Chondrocyte (in vitro differentiated cells): ENCODE measurements around the gene PBX1. TPM values are rescaled to one million over a fixed set of nuclear protein-coding genes. Genes with fewer than 3 reads are reported as not detected.

ENCODE experiments used
- DNase-seq: peaks from one replicate; pipeline ENCODE4 v3.0.0; 2021; ENCODE audit warnings: mixed read lengths, low spot score
- H3K27ac Mint-ChIP-seq: one replicate; pipeline ENCODE4 v1.8.0; 2021; ENCODE audit warnings: mild to moderate bottlenecking, moderate library complexity, mixed read lengths; ENCODE audit not compliant: unreplicated experiment
- H3K27me3 Mint-ChIP-seq: 2 replicates; pipeline ENCODE4 v1.8.0; 2021; ENCODE audit warnings: low read depth, mixed read lengths
- H3K36me3 Mint-ChIP-seq: 2 replicates; pipeline ENCODE4 v1.8.0; 2021; ENCODE audit warnings: low read depth, mixed read lengths
- H3K4me1 Mint-ChIP-seq: 2 replicates; pipeline ENCODE4 v1.8.0; 2021; ENCODE audit warnings: low read depth, mild to moderate bottlenecking, mixed read lengths
- H3K4me3 Mint-ChIP-seq: one replicate; pipeline ENCODE4 v1.8.0; 2021; ENCODE audit warnings: mild to moderate bottlenecking, moderate library complexity, mixed read lengths; ENCODE audit not compliant: unreplicated experiment
- H3K9me3 Mint-ChIP-seq: 2 replicates; pipeline ENCODE4 v1.8.0; 2021; ENCODE audit warnings: low read depth, mixed read lengths
- total RNA-seq: library from RNA; stranded (reverse); gene quantifications from 3 replicates; pipeline ENCODE4 v1.2.1, GENCODE V29; 2021
- TF ChIP-seq, protein P1 (sequence below): fragments of 200-600 bp; sonication (generic); IDR thresholded peaks from 2 replicates; pipeline ENCODE4 v1.5.0; 2021; ENCODE audit warnings: antibody characterized with exemption, mild to moderate bottlenecking, moderate library complexity

The PBX1 gene
- total RNA-seq, 1 donor from 2014 or later, result 23.0 TPM

GRCh38 chr1:164796916-164797315, 237.9 kb downstream of the PBX1 start:
- Mint-ChIP-seq H3K4me3 (no peak overlapping the region), H3K36me3 (peaks cover 4% of the 10 kb centered on the region), H3K4me1 (peaks cover 12% of the 10 kb centered on the region), H3K27me3 (no peaks in the 10 kb centered on the region), H3K27ac (no peak overlapping the region), H3K9me3 (no peaks in the 10 kb centered on the region)
- TF ChIP-seq, protein P1, sequence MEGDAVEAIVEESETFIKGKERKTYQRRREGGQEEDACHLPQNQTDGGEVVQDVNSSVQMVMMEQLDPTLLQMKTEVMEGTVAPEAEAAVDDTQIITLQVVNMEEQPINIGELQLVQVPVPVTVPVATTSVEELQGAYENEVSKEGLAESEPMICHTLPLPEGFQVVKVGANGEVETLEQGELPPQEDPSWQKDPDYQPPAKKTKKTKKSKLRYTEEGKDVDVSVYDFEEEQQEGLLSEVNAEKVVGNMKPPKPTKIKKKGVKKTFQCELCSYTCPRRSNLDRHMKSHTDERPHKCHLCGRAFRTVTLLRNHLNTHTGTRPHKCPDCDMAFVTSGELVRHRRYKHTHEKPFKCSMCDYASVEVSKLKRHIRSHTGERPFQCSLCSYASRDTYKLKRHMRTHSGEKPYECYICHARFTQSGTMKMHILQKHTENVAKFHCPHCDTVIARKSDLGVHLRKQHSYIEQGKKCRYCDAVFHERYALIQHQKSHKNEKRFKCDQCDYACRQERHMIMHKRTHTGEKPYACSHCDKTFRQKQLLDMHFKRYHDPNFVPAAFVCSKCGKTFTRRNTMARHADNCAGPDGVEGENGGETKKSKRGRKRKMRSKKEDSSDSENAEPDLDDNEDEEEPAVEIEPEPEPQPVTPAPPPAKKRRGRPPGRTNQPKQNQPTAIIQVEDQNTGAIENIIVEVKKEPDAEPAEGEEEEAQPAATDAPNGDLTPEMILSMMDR, result no peak
- no peak for DNase-seq

DNA sequence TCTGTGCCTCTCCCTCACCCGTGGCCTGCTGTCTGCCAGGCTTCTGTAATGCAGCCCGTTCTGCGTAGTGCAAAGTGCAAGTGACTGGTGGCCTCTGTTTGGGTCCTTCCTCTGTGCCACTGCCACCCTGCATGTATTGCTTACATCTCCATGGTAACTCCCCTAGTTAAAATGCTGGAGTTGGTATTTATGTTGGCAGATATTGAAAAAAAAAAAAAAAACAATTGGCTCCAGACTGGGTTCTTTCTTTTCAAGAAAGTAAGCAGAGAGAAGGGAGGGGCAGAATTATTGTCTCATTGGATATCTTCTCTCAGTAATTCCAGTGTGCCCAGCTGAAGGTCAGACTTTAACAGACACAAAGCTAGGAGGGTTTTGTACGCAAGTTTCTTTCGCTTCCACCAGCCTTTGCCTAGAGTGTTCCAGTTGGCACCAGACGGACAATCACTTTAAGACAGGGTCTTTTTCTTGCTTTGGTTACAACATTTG, 242.3 kb downstream of the PBX1 start:
- Mint-ChIP-seq H3K9me3 (no peaks in the 10 kb centered on the region), H3K27me3 (no peaks in the 10 kb centered on the region), H3K4me1 (peaks cover 28% of the 10 kb centered on the region), H3K27ac (no peak overlapping the region), H3K4me3 (no peak overlapping the region), H3K36me3 (peaks cover 4% of the 10 kb centered on the region)
- TF ChIP-seq, protein P1, result no peak
- no peak for DNase-seq

GRCh38 chr1:164801791-164802502, 243.0 kb downstream of the PBX1 start:
- TF ChIP-seq, protein P1, result no peak
- Mint-ChIP-seq H3K36me3 (peaks cover 4% of the 10 kb centered on the region), H3K27ac (no peak overlapping the region), H3K4me3 (no peak overlapping the region), H3K9me3 (no peaks in the 10 kb centered on the region), H3K4me1 (peaks cover 32% of the 10 kb centered on the region), H3K27me3 (no peaks in the 10 kb centered on the region)
- DNase-seq, result no peak

DNA sequence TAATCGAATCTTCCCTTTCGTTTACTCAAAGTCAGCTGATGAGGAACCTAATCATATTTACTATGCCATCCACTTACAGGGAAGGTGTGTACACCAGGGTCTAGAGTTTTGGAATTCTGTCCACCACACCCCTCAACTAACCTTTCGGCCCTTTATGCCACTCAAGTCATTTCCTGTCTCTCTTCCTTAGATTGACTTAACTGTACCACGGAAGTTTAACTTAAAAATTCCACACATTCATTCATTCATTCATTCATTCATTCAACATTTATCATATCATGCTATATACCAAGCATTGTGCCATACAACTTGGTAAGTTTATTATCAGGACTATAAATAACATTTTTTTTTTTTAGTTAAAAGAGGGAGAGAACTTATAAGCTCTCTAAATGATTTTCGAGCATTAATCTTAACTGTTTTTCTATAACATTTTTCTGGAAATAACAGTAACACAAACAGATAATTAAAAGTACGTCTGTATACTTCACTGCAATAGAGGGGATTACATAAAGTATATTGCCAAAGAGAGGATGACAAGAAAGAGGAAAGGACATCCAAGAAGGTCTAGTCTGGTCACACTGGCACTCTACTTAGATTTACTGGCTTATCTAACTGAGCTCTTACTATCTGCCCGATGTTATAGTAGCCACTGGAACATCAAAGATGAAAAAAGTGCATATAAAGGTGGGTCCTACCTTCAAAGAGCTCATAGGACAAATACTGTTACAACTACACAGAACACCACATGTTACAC, 243.7 kb downstream of the PBX1 start:
- DNase-seq, result no peak
- H3K36me3 Mint-ChIP-seq, result peaks cover 5% of the 10 kb centered on the region
- peaks cover 32% of the 10 kb centered on the region for H3K4me1 Mint-ChIP-seq
- no peaks in the 10 kb centered on the region for H3K9me3 Mint-ChIP-seq
- H3K27me3 Mint-ChIP-seq, result no peaks in the 10 kb centered on the region
- H3K27ac Mint-ChIP-seq, result no peak overlapping the region
- TF ChIP-seq, protein P1, result no peak
- no peak overlapping the region for H3K4me3 Mint-ChIP-seq

GRCh38 chr1:164803366-164803765, 244.4 kb downstream of the PBX1 start:
- DNase-seq, result no peak
- Mint-ChIP-seq H3K27me3 (no peaks in the 10 kb centered on the region), H3K9me3 (no peaks in the 10 kb centered on the region), H3K27ac (peak overlapping the region; percentile 19), H3K4me3 (no peak overlapping the region), H3K36me3 (peaks cover 4% of the 10 kb centered on the region), H3K4me1 (peaks cover 32% of the 10 kb centered on the region)
- TF ChIP-seq, protein P1, result no peak
